Subcutaneous abdominal adipose tissue (tissue), 5 donors: ENCODE measurements around the gene RAB11FIP4.
"Not testable (repeated sequence)": the region's sequence is repeated elsewhere in the genome, so short reads cannot be mapped to it uniquely, and the experiment has no call there.

Experiments
- H3K27ac ChIP-seq: one replicate; pipeline ENCODE4 v1.7.0; 2013; ENCODE audit warnings: low read depth, mild to moderate bottlenecking, inconsistent platforms, low read length, moderate library complexity
- H3K27me3 ChIP-seq, 5 donors: one replicate each; pipeline ENCODE4 v1.7.0; 2013; ENCODE audit warnings: low read length in 5 of 5, inconsistent platforms in 1 of 5; ENCODE audit not compliant: control insufficient read depth in 5 of 5, insufficient read depth in 4 of 5
- H3K36me3 ChIP-seq, 5 donors: one replicate each; pipeline ENCODE4 v1.7.0; 2013; ENCODE audit warnings: low read length in 5 of 5; ENCODE audit not compliant: control insufficient read depth in 5 of 5, insufficient read depth in 5 of 5
- H3K4me1 ChIP-seq, 5 donors: one replicate each; pipeline ENCODE4 v1.7.0; 2013; ENCODE audit warnings: low read length in 5 of 5, mild to moderate bottlenecking in 3 of 5, moderate library complexity in 1 of 5; ENCODE audit not compliant: control insufficient read depth in 5 of 5, insufficient read depth in 5 of 5
- H3K4me3 ChIP-seq, 5 donors: one replicate each; pipeline ENCODE4 v1.7.0; 2013; ENCODE audit warnings: low read length in 5 of 5, low read depth in 1 of 5
- H3K9ac ChIP-seq, 5 donors: one replicate each; pipeline ENCODE4 v1.7.0; 2013; ENCODE audit warnings: low read length in 5 of 5, mild to moderate bottlenecking in 4 of 5, moderate library complexity in 3 of 5
- H3K9me3 ChIP-seq, 5 donors: one replicate each; pipeline ENCODE4 v1.7.0; 2013; ENCODE audit warnings: low read length in 5 of 5; ENCODE audit not compliant: control insufficient read depth in 5 of 5
- donor health status: healthy.
- donor health status: healthy.
- donor health status: healthy.
- donor health status: healthy.
- donor health status: healthy.

Gene RAB11FIP4, protein sequence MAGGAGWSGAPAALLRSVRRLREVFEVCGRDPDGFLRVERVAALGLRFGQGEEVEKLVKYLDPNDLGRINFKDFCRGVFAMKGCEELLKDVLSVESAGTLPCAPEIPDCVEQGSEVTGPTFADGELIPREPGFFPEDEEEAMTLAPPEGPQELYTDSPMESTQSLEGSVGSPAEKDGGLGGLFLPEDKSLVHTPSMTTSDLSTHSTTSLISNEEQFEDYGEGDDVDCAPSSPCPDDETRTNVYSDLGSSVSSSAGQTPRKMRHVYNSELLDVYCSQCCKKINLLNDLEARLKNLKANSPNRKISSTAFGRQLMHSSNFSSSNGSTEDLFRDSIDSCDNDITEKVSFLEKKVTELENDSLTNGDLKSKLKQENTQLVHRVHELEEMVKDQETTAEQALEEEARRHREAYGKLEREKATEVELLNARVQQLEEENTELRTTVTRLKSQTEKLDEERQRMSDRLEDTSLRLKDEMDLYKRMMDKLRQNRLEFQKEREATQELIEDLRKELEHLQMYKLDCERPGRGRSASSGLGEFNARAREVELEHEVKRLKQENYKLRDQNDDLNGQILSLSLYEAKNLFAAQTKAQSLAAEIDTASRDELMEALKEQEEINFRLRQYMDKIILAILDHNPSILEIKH

GRCh38 chr17:31391496-31391949, at the start of gene RAB11FIP4:
TSS of gene RAB11FIP4 (plus strand) at chr17:31391675. CDS start at chr17:31391853, 178 bp downstream.
- Histone ChIP-seq H3K4me3 (peak within 1 kb of the TSS in 4 of 5 donors; percentile 39 to 62 (median 54)), H3K27ac (no peak within 1 kb of the TSS), H3K4me1 (peaks cover 0 to 20% (median 14%) of the 10 kb centered on the region in 5 donors), H3K36me3 (no peaks in the 10 kb centered on the region), H3K9ac (no peak within 1 kb of the TSS), H3K9me3 (no peaks in the 10 kb centered on the region), H3K27me3 (peaks cover 26 to 42% (median 36%) of the 10 kb centered on the region in 5 donors)

GRCh38 chr17:31345191-31345747, 46.2 kb upstream of the RAB11FIP4 start:
- H3K27me3 ChIP-seq, H3K4me3 ChIP-seq, H3K9ac ChIP-seq, H3K4me1 ChIP-seq, H3K27ac ChIP-seq, H3K9me3 ChIP-seq: not testable (repeated sequence)
- H3K36me3 ChIP-seq = peaks cover 10 to 42% (median 26%) of the 10 kb centered on the region in 5 donors

DNA sequence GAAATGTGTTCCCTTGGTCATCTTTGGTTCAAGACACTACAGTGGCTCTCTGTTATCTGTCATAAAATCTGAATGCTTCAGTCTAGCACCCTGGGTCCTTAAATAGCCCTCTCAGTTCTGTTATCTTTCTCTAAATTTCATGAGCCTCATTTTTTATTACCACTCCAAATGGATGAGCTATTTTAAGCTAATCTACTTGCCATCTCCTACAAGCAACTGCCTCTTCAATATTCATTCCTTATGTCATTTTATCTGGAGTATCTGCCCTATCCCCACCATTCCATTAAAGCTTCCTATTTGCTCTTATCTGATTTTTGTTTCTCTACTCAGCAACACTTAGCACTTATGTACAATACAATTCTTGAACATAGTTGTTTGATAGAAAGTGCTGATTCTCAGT, 42.0 kb upstream of the RAB11FIP4 start:
- H3K9me3 ChIP-seq = no peaks in the 10 kb centered on the region
- H3K36me3 ChIP-seq = peaks cover 20 to 47% (median 37%) of the 10 kb centered on the region in 5 donors
- no peaks in the 10 kb centered on the region for H3K4me1 ChIP-seq
- H3K4me3 ChIP-seq = no peak overlapping the region
- no peaks in the 10 kb centered on the region for H3K27me3 ChIP-seq
- H3K27ac ChIP-seq = no peak overlapping the region
- H3K9ac ChIP-seq = no peak overlapping the region

DNA sequence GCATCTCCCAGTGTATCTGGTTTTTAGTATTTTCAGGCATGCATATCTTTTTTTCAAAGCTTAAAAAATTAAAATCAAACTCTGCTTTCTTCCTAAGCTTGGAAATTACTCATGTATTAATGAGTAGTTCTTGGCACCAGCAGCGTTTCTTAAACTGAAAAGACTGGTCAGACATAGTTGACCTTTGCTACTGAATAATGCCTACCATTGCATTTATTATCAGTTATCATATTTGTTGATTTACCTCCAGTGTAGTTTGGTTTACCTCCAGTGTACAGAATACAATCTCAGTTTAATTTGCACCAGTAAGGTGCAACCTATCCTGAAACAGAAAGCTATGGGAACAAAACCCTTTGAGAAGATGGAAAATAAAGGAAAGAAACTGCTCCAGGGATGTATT, 35.5 kb upstream of the RAB11FIP4 start:
- Histone ChIP-seq H3K4me3 (no peak overlapping the region), H3K36me3 (peaks cover 37 to 57% (median 44%) of the 10 kb centered on the region in 5 donors), H3K9me3 (no peaks in the 10 kb centered on the region)

DNA sequence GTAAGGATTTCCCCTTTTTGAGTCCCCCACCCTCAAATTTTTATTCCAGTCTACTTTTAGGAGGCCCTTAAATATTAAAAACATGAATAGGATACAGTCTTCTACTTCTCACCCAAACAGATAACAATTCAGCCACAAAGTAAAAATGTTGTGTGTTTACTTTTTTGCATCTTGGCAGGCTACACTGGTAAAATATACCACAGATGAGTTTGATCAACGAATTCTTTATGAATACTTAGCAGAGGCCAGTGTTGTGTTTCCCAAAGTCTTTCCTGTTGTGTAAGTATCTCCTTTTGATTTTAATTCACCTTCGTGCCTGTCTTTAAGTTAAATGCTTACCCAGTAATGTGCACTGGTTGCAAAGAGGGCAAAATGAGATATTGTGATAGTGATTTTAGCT, 34.4 kb upstream of the RAB11FIP4 start:
- Histone ChIP-seq H3K4me3 (no peak overlapping the region), H3K36me3 (peaks cover 44 to 62% (median 45%) of the 10 kb centered on the region in 5 donors), H3K9me3 (no peaks in the 10 kb centered on the region), H3K27ac (no peak overlapping the region), H3K9ac (no peak overlapping the region), H3K27me3 (no peaks in the 10 kb centered on the region), H3K4me1 (no peaks in the 10 kb centered on the region)

More for the DNA sequence above, 35.5 kb upstream of the RAB11FIP4 start:
- Histone ChIP-seq H3K27ac (no peak overlapping the region), H3K27me3 (no peaks in the 10 kb centered on the region), H3K4me1 (no peaks in the 10 kb centered on the region), H3K9ac (no peak overlapping the region)

DNA sequence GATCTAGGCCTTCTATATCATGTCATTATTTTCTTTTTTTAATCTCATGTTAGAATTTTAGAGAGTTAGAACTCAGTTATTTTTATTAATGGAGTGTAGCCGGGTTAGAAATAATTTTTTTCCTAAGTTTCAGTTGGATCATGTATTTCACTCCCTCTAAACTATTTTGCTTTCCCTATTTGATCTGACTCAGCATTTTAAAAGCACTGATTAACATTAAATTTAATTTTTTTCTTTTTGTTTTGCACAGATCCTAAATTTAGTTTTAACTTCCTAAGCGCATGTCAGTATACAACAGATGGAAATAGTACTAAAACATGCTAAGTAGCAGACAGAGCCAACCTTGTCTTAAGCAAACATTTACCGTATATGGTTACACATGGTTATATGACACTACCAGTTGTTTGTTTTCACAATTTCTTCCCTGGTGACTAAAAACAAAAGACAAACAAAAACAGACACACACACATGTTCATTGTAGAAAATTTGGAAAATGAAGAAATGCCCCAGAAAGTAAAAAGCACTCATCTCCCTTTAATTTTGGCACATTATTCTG, 33.6 kb upstream of the RAB11FIP4 start:
- H3K4me1 ChIP-seq = no peaks in the 10 kb centered on the region
- no peaks in the 10 kb centered on the region for H3K9me3 ChIP-seq
- H3K27ac ChIP-seq = no peak overlapping the region
- H3K36me3 ChIP-seq = peaks cover 41 to 56% (median 44%) of the 10 kb centered on the region in 5 donors
- H3K27me3 ChIP-seq = no peaks in the 10 kb centered on the region
- H3K9ac ChIP-seq = no peak overlapping the region
- H3K4me3 ChIP-seq = no peak overlapping the region

GRCh38 chr17:31364012-31364411, 27.5 kb upstream of the RAB11FIP4 start:
- Histone ChIP-seq H3K4me3 (no peak overlapping the region), H3K4me1 (no peaks in the 10 kb centered on the region), H3K27me3 (no peaks in the 10 kb centered on the region), H3K36me3 (peaks cover 19 to 44% (median 24%) of the 10 kb centered on the region in 5 donors), H3K27ac (no peak overlapping the region), H3K9ac (no peak overlapping the region), H3K9me3 (no peaks in the 10 kb centered on the region)

DNA sequence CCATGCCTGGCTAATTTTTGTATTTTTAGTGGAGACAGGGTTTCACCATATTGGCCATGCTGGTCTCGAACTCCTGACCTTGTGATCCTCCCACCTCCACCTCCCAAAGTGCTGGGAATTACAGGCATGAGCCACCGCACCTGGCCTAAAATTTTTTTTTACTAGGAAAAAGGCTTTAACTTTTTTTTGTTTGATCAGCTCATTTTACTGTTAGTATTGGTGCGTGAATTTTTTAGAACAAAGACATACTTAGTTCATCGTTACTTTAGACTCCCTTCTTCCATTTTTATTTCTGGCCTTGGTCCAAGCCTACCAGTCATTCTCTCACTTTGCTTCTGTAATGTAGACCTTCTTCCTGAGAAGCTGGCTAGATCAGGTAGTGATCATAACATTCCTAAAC, 25.4 kb upstream of the RAB11FIP4 start:
- no peak overlapping the region for H3K27ac ChIP-seq
- H3K27me3 ChIP-seq = no peaks in the 10 kb centered on the region
- peaks cover 0 to 3% (median 0%) of the 10 kb centered on the region in 5 donors for H3K4me1 ChIP-seq
- H3K9me3 ChIP-seq = no peaks in the 10 kb centered on the region
- no peak overlapping the region for H3K4me3 ChIP-seq
- H3K9ac ChIP-seq = no peak overlapping the region
- H3K36me3 ChIP-seq = peaks cover 12 to 30% (median 16%) of the 10 kb centered on the region in 5 donors

GRCh38 chr17:31369266-31369665, 22.2 kb upstream of the RAB11FIP4 start:
- Histone ChIP-seq H3K9me3 (no peaks in the 10 kb centered on the region), H3K27ac (no peak overlapping the region), H3K4me3 (no peak overlapping the region), H3K9ac (no peak overlapping the region), H3K36me3 (peaks cover 5 to 17% (median 10%) of the 10 kb centered on the region in 5 donors), H3K4me1 (peaks cover 0 to 13% (median 9%) of the 10 kb centered on the region in 5 donors), H3K27me3 (no peaks in the 10 kb centered on the region)
